ENCODE results near the gene LOC101059915.

The LOC101059915 gene

DNA sequence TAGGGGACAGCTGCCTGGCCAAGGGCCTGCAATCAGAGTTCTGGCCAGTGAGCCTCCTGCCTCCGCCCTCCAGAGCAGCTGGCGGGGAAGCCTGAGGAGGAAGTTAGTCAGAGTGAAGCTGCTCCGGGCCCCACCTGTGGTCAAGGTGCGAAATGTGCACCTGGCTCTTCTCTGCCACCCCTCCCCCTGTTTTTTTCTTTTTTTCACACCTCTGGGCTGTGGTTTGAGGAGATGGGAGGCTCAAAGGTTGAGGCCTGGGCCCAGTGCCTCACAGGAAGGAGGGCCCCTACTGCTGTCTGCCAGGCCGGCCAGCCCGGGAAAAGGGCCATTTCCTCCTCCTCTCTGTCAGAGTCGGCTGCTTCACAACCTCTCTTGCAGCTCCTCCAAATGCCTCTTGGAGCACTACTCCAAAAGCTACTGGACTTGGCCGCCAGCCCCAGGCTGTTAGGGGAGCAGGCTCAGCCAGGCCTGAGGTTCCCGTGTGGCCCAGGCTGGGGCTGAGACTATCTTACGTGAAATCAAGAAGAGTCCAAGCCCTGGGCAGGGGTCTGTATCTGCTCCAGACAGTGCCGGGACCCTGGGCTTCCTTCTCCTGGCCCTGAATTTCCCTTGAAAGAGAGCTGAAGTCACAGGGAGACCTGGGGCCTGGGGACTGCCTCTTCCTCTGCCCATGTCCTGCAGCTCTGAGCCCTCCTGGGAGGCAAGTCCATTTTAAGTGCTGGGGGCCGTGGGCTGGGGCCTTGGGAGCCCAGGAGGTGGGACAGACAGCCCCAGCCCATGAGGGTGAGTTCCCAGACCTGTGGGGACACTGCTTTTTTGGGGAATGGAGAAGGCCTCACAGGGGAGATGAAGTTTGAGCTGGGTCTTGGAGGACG is 44.5 kb upstream of the LOC101059915 start (continued):
- TF ChIP-seq, protein P1, sequence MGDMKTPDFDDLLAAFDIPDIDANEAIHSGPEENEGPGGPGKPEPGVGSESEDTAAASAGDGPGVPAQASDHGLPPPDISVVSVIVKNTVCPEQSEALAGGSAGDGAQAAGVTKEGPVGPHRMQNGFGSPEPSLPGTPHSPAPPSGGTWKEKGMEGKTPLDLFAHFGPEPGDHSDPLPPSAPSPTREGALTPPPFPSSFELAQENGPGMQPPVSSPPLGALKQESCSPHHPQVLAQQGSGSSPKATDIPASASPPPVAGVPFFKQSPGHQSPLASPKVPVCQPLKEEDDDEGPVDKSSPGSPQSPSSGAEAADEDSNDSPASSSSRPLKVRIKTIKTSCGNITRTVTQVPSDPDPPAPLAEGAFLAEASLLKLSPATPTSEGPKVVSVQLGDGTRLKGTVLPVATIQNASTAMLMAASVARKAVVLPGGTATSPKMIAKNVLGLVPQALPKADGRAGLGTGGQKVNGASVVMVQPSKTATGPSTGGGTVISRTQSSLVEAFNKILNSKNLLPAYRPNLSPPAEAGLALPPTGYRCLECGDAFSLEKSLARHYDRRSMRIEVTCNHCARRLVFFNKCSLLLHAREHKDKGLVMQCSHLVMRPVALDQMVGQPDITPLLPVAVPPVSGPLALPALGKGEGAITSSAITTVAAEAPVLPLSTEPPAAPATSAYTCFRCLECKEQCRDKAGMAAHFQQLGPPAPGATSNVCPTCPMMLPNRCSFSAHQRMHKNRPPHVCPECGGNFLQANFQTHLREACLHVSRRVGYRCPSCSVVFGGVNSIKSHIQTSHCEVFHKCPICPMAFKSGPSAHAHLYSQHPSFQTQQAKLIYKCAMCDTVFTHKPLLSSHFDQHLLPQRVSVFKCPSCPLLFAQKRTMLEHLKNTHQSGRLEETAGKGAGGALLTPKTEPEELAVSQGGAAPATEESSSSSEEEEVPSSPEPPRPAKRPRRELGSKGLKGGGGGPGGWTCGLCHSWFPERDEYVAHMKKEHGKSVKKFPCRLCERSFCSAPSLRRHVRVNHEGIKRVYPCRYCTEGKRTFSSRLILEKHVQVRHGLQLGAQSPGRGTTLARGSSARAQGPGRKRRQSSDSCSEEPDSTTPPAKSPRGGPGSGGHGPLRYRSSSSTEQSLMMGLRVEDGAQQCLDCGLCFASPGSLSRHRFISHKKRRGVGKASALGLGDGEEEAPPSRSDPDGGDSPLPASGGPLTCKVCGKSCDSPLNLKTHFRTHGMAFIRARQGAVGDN (IDR thresholded peaks at IDR 0.05), result peak; percentile 89
- TF ChIP-seq ZNF217 (IDR thresholded peaks at IDR 0.05) (peak; percentile 43), CHD2 (IDR thresholded peaks at IDR 0.05; ENCODE audit: borderline replicate concordance, low read depth, low read length) (peak; percentile 92), ZNF207 (IDR thresholded peaks at IDR 0.05; ENCODE audit: borderline replicate concordance) (no peak), ZNF592 (IDR thresholded peaks at IDR 0.05) (peak; percentile 54; the same call in 1 of the 2 replicates), BCL3 (IDR thresholded peaks at IDR 0.05; ENCODE audit: borderline replicate concordance, insufficient read depth, low read depth, low read length, poor library complexity, severe bottlenecking) (no peak), PAX8 (IDR thresholded peaks at IDR 0.05) (no peak), STAT1 (conservative IDR thresholded peaks at IDR 0.05) (no peak), RBBP5 (conservative IDR thresholded peaks at IDR 0.05) (no peak), KDM1A (IDR thresholded peaks at IDR 0.05; ENCODE audit: borderline replicate concordance) (no peak), NFXL1 (IDR thresholded peaks at IDR 0.05; ENCODE audit: borderline replicate concordance) (no peak), RAD51 (IDR thresholded peaks at IDR 0.05) (no peak), SUZ12 (IDR thresholded peaks at IDR 0.05; ENCODE audit: unreplicated experiment) (no peak), NR2C1 (IDR thresholded peaks at IDR 0.05) (no peak), EZH2 (IDR thresholded peaks at IDR 0.05; ENCODE audit: borderline replicate concordance, control insufficient read depth, low read depth, low read length) (no peak), CBX5 (IDR thresholded peaks at IDR 0.05; ENCODE audit: low read depth) (no peak), CREM (IDR thresholded peaks at IDR 0.05; ENCODE audit: low read depth) (peak; percentile 85)
- TF ChIP-seq, protein P2, sequence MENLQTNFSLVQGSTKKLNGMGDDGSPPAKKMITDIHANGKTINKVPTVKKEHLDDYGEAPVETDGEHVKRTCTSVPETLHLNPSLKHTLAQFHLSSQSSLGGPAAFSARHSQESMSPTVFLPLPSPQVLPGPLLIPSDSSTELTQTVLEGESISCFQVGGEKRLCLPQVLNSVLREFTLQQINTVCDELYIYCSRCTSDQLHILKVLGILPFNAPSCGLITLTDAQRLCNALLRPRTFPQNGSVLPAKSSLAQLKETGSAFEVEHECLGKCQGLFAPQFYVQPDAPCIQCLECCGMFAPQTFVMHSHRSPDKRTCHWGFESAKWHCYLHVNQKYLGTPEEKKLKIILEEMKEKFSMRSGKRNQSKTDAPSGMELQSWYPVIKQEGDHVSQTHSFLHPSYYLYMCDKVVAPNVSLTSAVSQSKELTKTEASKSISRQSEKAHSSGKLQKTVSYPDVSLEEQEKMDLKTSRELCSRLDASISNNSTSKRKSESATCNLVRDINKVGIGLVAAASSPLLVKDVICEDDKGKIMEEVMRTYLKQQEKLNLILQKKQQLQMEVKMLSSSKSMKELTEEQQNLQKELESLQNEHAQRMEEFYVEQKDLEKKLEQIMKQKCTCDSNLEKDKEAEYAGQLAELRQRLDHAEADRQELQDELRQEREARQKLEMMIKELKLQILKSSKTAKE (IDR thresholded peaks at IDR 0.05; ENCODE audit: low read depth, poor library complexity, severe bottlenecking), result peak; percentile 93
